T follicular helper cell (primary cell): ENCODE measurements around the gene RGS1.

Source experiments
- DNase-seq: peaks from one replicate; pipeline ENCODE4 v3.0.0-alpha.2; 2020; ENCODE audit warnings: low read depth

RGS1 gene

DNA sequence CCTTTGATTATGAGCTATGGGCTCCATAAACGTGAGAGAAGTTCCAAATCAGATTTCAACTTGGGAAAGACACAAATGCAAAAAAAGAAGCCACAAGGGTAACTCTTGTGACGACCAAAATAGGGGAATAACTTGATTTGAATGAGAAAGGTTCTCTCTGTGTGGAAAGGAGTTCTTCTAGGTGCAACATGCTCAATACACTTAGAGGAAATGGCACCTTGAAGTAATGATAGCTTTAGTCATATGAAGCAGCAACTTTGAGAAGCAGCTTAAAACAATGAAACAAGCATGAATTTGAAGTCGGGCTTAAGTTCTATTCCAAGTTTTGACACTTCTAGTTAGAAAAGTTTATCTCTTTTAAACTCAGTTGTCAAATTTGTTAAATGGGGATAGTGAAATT is 21.8 kb upstream of the RGS1 start:
- DNase-seq: no peak

DNA sequence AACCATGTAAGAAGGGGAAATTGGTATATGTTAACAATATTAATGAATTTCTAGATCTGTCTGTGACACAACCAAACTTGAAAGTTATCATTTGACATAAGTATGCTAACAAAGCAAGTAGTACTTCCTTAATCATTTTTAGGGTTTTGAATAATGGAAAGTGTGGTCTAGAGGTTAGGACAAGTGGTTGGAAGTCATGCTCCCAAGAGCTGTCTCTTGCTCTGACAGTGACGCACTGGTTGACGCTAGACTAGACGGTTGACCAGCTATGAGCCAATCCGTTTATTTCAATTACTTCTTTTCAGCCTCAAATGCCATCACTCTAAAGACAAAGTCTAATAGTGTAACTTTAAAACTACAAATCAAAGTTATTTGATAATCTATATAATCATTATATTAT is 20.7 kb upstream of the RGS1 start:
- no peak for DNase-seq

DNA sequence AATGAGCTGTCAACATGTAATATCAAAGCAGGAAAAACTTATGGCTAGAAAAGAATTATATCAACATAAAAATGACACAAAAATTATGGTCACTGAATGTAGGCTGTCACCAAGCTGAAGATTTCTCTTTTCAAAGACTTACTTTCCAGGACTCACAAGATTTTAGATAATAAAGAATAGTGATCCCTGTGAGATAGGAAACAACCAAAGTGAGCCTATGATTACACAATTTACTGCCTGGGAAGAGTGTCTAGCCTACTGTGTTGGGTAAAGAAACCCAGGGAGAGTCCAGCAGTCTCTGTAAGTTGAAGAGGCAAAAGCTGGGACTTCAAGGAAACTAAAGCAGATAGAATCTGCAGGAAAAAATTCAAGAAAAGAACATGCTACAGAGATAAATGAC is 20.2 kb upstream of the RGS1 start:
- no peak for DNase-seq

DNA sequence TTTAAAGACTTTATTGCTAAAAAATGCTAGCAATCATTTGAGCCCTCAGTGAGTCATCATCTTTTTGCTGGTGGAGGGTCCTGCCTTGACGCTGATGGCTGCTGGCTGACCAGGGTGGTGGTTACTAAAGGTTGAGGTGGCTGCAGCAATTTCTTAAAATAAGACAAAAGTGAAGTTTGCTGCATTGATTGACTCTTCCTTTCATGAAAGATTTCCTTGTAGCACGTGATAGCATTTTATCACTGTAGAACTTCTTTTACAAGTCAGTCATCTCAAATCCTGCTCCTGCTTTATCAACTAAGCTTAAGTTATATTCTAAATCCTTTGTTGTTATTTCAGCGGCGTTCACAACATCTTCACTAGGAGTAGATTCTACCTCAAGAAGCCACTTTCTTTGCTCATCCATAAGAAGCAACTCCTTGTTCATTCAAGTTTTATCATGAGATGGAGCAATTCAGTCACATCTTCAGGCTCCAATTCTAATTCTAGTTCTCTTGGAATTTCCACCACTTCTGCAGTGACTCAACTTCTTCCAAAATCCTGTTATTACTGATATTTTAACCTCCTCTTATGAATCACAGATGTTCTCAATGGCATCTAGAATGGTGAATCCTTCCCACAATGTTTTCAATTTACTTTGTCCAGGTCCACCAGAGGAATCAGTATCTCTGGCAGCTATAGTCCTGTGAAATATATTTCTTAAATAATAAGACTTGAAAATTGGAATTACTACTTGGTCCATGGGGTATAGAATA is 17.6 kb upstream of the RGS1 start:
- DNase-seq: no peak

DNA sequence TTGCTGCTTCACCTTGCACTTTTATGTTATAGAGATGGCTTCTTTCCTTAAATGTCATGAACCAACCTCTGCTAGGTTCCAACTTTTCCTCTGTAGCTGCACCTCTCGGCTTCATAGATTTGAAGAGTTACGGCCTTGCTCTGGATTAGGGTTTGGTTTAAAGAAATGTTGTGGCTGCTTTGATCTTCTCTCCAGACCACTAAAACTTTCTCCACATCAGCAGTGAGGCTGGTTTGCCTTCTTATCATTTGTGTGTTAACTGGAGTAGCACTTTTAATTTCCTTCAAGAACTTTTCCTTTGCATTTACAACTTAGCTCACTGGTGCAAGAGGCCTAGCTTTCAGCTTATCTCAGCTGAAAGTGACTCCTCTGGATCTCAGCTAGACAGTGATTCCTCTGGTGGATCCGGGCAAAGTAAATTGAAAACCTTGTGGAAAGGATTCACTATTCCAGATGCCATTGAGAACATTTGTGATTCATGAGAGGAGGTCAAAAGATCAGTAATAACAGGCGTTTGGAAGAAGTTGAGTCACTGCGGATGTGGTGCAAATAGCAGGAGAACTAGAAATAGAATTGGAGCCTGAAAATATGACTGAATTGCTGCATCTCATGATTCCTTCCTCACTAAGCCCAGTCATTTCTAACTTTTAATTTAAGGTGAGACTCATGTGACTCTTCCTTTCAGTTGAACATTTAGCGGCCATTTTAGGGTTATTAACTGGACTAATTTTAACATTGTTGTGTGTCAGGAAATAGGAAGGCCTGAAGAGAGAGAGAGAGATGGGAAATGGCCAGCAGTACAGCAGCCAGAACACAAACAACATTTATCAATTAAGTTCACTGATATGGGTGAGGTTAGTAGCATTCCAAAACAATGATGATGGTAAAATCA is 16.2 kb upstream of the RGS1 start:
- no peak for DNase-seq

DNA sequence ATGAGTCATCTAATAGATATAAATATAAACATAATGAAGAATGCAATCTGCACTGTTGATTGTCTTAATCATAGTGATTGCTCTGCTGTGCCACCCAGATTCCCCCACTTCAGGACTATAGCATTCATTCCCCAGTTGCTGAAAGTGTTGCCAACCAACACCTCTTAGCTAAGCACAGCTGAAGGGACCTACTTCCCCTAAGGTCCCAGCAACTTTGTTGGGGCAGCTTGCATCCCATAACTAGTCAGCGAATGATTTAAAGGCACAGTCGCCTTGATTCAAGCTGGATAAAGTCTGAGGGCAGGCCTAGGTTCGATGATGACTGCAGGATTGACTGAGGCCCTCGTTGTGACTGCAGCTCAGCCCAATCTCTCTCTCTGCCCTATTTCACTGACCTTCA is 14.3 kb upstream of the RGS1 start:
- no peak for DNase-seq

DNA sequence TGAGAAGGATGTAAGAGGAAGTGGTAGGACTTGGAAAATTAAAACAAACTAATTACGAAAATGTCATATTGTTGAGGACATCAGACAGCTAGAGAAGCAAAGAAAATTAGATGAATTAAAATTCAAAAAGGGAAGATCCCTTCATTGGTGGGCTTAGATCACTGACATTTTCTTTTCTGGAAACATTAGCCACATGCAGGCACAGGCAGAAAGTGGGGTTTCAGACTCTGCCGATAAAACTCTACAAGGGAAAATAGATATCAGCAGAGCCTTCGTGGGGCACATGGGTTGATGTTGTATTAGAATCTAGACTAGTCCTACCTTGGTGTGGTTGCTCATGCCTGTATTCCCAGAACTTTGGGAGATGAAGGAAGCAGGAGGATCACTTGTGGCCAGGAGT is 12.4 kb upstream of the RGS1 start:
- no peak for DNase-seq

DNA sequence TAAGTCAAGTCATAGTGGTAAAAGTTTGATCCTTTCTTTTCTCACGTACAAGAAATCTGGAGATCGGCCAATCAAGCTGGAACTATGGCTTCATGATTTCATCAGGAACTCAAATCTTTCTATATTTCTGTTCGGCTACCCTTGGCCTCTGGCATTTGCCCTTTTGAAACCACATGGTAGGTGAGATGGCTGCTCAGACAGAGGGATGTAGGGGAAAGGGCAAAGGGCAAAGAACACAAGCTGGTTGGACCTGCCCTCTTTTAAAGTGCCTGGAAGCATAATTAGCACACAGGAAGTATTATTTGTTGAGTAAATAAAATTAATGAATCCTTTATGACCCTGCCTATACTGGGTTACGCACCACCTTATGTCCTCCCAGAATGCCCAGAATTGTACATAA is 11.5 kb upstream of the RGS1 start:
- DNase-seq: no peak

DNA sequence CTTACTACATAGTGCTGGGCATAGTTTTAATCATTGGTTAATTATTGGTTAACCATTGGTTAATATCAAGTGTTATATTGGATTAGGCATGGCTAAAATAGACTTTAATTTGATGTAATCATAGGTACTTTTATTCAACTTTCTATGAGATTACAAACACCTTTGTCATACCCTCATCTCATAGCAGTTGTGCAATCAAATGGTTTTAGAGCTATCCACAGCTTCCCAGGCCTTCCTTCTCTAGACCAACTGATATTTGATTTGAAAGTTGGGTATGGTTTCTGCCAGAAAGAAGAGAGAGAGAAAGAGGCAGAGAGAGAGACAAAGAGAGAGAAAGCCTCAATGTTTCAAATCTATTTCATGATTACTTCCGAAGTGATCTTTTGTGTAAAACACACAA is 9.6 kb upstream of the RGS1 start:
- no peak for DNase-seq

DNA sequence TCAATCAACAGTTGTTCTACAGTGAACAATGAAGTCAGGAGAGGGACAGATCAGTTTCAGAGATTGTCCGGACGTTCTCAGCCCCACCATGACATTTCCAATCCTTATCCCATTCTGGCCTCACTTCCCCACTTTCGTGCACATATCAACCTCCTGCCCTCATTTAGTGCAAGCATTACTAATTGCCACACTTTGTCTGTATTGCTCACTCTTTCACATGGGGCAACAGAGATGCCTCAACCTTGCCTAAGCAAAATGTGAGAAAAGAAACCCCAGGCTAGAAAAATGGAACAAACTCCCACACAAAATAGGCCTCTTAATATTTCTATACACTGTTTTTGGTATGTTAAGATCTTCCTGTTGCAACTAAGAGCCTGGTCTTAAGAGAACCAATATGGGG is 8.9 kb upstream of the RGS1 start:
- no peak for DNase-seq

DNA sequence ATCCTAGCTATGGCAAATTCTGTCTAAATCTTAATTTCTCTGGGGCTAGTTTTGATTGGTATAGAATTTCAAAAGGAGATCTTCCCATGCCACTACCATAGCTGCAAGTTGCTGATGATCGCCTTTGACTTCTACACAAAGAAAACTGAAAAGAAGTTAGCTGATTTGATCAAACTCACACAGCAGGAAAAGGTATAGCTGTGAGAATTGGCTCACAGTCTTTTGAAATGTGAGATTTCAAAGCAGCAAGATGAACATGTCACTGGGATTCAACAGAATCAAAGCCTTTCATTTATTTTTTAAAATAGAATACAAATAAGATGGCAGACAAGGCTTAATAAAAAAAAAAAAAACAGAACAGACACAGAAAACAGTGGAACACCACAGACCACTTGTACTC is 7.5 kb upstream of the RGS1 start:
- no peak for DNase-seq

DNA sequence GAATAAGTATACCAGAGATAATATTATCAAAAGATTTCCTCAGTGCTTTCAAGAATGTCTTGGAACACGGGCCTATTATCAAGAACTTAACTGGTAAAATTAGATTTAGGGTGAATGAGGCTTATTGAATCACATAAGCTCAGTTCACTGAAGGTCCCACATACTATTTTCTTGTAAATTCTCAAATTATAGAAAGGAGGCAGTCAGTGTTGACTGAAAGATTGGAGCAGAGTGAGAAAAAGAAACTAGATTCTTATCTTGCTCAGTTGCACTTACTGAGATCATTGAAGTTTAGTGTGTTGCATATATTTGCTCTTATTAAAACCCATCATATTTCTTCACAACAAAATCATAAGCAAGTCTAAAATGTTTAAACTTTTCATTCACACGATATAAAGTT is 3.9 kb upstream of the RGS1 start:
- DNase-seq: no peak

DNA sequence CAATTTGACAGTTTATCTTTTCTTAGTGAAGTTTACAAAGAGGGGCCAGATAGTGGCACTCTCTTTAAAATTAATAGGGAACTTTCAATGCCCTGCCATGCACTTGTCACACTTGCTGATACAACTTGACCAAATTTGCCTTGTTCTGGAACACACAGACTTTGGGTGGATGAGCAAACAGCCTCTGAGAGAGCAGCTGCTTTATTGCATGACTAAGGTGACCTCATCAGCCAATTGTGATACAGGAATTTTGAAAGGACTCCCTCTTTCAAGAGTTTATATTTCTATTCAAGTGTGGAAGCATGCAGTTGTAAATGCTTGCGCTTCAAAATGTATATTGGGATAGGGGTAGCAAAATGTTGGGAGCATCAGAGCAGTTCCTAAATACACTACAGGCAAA is 2.1 kb upstream of the RGS1 start:
- DNase-seq: no peak

DNA sequence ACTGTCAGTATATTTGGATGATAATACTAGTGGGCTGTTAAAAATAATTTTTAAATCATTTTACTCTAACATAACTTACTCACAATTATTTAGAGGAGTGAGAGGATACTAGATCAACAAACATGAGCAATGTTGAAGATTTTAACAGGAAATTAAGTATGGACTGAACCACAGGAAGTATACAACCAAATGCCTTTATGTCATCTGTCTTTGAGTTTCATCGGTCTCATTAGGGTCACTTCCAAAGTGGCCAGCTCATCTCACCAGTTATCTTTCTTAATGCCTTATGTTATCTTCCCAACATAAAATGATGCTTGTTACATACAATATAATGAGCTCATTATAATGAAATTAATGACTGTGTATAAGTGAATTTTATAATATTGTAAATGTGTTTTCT is 1.5 kb upstream of the RGS1 start:
- DNase-seq: no peak

DNA sequence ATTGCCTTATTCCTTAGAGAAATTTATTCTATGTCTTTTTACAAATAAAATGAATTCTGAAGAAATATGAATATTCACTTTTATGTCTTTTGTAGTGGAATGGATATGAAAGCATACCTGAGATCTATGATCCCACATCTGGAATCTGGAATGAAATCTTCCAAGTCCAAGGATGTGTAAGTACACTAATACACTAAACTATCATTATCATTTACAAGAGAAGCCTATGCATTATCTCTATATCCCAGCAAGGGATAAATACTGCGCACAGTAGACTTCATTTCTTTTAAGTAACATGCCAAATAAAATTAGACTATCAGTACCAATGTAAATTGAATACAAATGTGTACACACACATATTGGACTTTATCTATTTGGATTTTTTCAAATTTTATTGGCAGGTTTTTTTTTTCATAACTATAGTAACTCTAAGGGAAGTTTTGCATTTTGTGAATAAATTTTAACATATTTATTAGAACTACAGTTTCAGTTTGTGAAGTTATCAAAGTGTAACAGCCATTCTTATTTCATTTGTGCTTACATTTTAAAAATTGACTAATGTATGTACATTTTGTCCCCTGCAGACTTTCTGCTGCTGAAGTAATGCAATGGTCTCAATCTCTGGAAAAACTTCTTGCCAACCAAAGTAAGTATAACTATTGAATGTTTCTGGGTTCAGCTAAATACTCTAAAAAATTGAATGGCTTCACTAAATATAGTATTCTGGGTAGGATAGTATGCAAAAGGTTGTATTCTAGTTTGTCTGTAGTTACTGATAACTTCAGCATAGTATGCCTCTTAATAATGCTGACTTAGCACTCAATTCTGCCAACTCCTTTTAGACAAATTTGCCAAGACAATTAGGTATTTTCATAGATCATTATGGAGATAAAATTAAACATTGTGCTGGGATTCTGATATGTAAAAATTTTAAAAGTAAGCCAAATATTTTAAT is 894 bp downstream of the RGS1 start:
- DNase-seq: no peak

DNA sequence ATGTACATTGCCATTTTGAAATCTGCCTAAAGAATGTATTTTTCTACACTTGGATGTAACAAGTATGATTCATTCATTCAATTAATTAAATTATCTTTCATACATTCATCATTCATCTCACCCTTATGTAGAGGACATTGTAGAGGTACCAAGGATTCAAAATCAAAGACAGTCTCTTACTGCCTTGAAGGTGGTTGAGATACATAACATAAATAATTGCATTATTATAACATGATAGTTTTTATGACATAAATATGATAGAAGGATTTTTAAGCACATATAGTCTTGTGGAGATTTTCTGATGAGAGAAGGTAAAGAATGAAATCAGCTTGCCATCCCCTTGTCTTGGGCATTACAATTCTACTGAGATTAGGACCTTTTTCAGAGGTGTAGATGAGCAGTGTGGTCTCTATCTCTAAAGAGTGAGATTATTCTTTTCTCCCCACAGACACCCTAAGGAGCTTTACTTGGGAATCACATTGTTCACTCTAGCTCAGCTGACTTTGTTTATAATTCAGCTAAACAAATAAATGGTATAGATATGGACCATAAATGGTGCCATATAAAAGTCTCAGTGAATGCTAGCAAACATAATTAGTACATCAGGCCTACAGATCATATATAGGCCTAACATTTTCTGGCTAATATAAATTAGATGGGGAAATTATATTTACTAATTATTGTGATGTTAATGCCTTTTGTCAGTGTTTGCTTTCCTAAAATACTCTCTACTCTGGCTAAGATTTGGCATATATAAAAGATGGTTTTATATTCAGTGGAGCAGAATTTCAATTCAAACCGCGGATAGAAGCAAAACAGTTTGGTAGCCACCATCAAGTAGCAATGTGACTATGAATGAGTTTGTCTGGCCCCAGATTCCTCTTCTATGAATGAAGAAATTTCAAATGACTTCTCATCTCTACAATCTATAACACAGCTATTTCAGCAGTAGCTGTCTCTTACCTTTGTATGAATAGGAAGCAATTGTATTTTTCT is 1.9 kb downstream of the RGS1 start:
- DNase-seq: no peak

DNA sequence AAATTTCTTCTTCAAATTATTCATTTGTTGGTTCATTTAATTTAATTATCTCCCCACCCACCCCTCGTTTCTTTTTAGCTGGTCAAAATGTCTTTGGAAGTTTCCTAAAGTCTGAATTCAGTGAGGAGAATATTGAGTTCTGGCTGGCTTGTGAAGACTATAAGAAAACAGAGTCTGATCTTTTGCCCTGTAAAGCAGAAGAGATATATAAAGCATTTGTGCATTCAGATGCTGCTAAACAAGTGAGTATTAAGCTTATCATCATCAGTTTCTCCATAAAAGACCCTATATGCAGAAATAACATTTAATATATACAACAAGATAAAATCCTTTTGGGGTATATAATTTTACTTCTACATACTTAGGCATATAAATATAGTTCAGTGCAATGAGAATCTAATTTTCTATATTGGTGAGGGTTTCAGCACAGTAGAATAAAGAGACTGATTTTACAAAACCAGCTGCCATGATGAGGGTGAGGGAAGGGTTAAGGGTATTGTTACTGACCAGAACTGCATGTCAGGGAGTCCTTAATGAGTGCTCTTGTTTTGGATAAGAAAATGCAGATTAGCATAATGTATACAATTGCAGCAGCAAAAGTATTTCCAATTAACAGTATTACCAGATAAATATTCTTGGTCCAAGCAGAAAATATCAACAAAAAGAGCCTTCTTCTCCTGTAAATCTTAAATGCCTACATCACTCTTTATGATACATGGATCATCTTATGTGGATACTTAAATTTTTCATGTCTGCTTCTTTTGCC is 2.8 kb downstream of the RGS1 start:
- DNase-seq: no peak

DNA sequence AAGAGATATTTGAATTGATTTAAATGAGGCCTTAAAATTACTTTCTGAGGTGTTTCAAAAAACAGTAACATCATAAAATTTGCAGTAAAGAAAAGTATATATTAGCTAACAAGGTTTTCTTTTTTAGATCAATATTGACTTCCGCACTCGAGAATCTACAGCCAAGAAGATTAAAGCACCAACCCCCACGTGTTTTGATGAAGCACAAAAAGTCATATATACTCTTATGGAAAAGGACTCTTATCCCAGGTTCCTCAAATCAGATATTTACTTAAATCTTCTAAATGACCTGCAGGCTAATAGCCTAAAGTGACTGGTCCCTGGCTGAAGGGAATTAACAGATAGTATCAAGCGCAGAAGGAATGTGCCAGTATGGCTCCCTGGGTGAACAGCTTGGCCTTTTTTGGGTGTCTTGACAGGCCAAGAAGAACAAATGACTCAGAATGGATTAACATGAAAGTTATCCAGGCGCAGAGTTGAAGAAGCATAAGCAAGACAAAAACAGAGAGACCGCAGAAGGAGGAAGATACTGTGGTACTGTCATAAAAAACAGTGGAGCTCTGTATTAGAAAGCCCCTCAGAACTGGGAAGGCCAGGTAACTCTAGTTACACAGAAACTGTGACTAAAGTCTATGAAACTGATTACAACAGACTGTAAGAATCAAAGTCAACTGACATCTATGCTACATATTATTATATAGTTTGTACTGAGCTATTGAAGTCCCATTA is 3.6 kb downstream of the RGS1 start:
- no peak for DNase-seq

DNA sequence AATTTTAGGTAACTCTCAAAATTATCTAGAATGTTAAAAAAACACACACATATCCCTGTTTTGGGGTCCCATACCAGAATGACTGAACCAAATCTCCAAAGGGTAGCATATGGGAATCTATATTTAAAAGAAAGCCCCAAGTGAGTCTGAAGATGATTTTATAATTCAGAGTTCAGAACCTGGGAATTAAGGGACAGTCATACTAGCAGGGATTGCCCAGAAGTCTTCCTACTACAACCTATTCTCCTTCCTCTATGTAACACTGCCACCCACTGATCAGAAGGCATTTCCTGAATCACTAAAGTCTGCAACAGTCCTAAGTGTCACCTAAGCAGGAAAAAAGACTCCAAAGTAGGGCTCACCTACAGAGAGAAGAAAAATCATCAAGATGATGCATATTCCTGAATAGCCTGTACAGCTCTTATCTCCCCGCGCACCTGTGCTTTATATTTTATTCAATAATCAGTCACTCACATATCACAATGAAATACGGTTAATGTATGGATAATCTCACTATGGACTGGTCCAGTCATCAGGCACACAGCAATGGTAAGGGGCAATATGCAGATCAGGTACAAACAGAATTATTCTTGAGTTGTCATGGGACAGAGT is 4.9 kb downstream of the RGS1 start:
- no peak for DNase-seq
